SK-N-MC (cell line): ENCODE measurements around the gene SYNJ2.

Source experiments
- EZH2 ChIP-seq: fragments of 200-600 bp; sonication (generic); IDR thresholded peaks from one replicate; pipeline ENCODE4 v1.6.1; 2017; ENCODE audit warnings: antibody characterized with exemption
- FOXP2 ChIP-seq: optimal IDR thresholded peaks from 2 replicates; pipeline ENCODE3; 2011; ENCODE audit warnings: mild to moderate bottlenecking, moderate library complexity; ENCODE audit not compliant: insufficient read depth; ENCODE audit errors: extremely low read length, control extremely low read depth
- POLR2AphosphoS5 ChIP-seq: IDR thresholded peaks from 2 replicates; pipeline ENCODE4 v1.6.1; 2012; ENCODE audit warnings: mild to moderate bottlenecking, low read depth, low read length, borderline replicate concordance

DNA sequence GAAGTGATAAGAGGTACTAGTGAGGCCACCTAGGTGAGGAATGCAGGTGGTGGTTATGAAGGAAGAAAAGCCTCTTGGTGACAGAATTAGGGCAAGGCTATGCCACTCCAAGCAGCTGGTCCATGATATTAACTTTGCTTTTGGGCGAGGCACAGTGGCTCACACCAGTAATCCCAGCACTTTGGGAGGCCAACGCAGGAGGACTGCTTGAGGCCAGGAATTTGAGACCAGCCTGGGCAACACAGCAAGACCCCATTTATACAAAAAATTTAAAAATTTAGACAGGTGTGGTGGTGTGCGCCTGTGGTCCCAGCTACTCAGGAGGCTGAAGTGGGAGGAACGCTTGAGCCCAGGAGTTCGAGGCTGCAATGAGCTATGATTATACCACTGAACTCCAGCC is 130.3 kb downstream of the SYNJ2 start:
- no peak for TF ChIP-seq EZH2
- TF ChIP-seq POLR2AphosphoS5: no peak
- no peak for TF ChIP-seq FOXP2
